HepG2 (cell line): ENCODE results near the gene PSD4. TPM values are rescaled to one million over a fixed set of nuclear protein-coding genes. Genes with fewer than 3 reads are reported as not detected.

Experiments used
- ATAC-seq: fragments of 200-7000 bp; cut with Tn5 transposase; 3 replicates; pipeline ENCODE4 v1.9.1; 2020; ENCODE audit warnings: mild to moderate bottlenecking, moderate library complexity
- BruUV-seq: library from RNA; stranded (reverse); fragments of 400-500 nt; replicated peaks from 2 replicates; lab custom pipeline; 2021; lab: Mats Ljungman, UMichigan
- CTCF ChIA-PET: fragments of 300-600 bp; formaldehyde crosslinking; extraction: SDS; loops from one replicate; lab custom pipeline; 2021; ENCODE audit warnings: low total read pairs, inconsistent platforms, low intra/inter-chr PET ratio; lab: Yijun Ruan, JAX
- POLR2A ChIA-PET: fragments of 350-600 bp; sonication (Branson Sonifier 250); formaldehyde crosslinking; loops from one replicate; lab custom pipeline; 2020; ENCODE audit warnings: antibody characterized with exemption, inconsistent platforms; lab: Yijun Ruan, JAX
- DNase-seq: peaks from one replicate; pipeline ENCODE4 v3.0.0-alpha.2; 2015; ENCODE audit warnings: low spot score
- FAIRE-seq: peaks from 3 replicates; lab custom pipeline; 2011; peaks lifted over from hg19 to GRCh38; lab: Jason Lieb, UNC
- H2AFZ ChIP-seq: one replicate; pipeline ENCODE4 v1.6.1; 2011; ENCODE audit warnings: low read length, inconsistent platforms
- H3K27ac ChIP-seq: fragments of 300-600 bp; 3 replicates; pipeline ENCODE4 v1.8.0; 2011; ENCODE audit warnings: mixed run types, mild to moderate bottlenecking, mixed read lengths, low read length, inconsistent platforms; ENCODE audit not compliant: insufficient read depth; ENCODE audit errors: extremely low read length
- H3K27me3 ChIP-seq, 2 experiments: fragments of 200-600 bp in 1 of 2; 2 replicates in 1 of 2; 3 replicates in 1 of 2; pipeline versions ENCODE4 v1.6.0 to v1.8.0; 2011; ENCODE audit warnings: low read length in 2 of 2, mild to moderate bottlenecking in 2 of 2, moderate library complexity in 2 of 2, inconsistent platforms in 1 of 2; ENCODE audit not compliant: insufficient read depth in 2 of 2, control insufficient read depth in 1 of 2
- H3K36me3 ChIP-seq, 2 experiments: fragments of 200-600 bp in 1 of 2; replicated peaks in 1 of 2; 2 replicates in 1 of 2; 3 replicates in 1 of 2; pipeline versions ENCODE4 v1.5.1 to v1.8.0; 2011; ENCODE audit warnings: low read length in 2 of 2, inconsistent platforms in 1 of 2; ENCODE audit not compliant: insufficient read depth in 2 of 2, control insufficient read depth in 1 of 2
- H3K4me1 ChIP-seq: 2 replicates; pipeline ENCODE4 v1.5.1; 2012; ENCODE audit warnings: low read length, inconsistent platforms; ENCODE audit not compliant: insufficient read depth
- H3K4me2 ChIP-seq: 2 replicates; pipeline ENCODE4 v1.6.0; 2011; ENCODE audit warnings: low read depth, low read length, inconsistent platforms
- H3K4me3 ChIP-seq, 3 experiments: fragments of 200-600 bp in 1 of 3; sonication (generic), shearing (Covaris generic) in 1 of 3; replicated peaks in 1 of 3; 2 replicates each; pipeline ENCODE4 v1.5.1; 2011 to 2016; ENCODE audit warnings: low read length in 3 of 3, inconsistent platforms in 2 of 3, low read depth in 2 of 3, mild to moderate bottlenecking in 2 of 3, control low read depth in 1 of 3, mixed read lengths in 1 of 3; ENCODE audit not compliant: insufficient read depth in 1 of 3
- H3K79me2 ChIP-seq: one replicate; pipeline ENCODE4 v1.6.1; 2011; ENCODE audit warnings: low read length, inconsistent platforms; ENCODE audit not compliant: insufficient read depth
- H3K9ac ChIP-seq: 2 replicates; pipeline ENCODE4 v1.6.0; 2011; ENCODE audit warnings: mild to moderate bottlenecking, low read depth, low read length, inconsistent platforms; ENCODE audit not compliant: insufficient read depth
- H3K9me3 ChIP-seq: 2 replicates; pipeline ENCODE4 v1.5.1; 2012; ENCODE audit warnings: mild to moderate bottlenecking, low read length
- H4K20me1 ChIP-seq: 2 replicates; pipeline ENCODE4 v1.6.0; 2011; ENCODE audit warnings: inconsistent platforms, mild to moderate bottlenecking, low read length, moderate library complexity; ENCODE audit not compliant: insufficient read depth
- CTCF ChIP-seq: sonication (generic); formaldehyde crosslinking; IDR thresholded peaks from 2 replicates; pipeline ENCODE4 v1.5.0; 2020; ENCODE audit warnings: mild to moderate bottlenecking, missing genetic modification reagents, moderate library complexity
- HINFP ChIP-seq: sonication (generic); formaldehyde crosslinking; IDR thresholded peaks from 2 replicates; pipeline ENCODE4 v1.4.0; 2020; ENCODE audit warnings: low read depth, mild to moderate bottlenecking, missing genetic modification reagents
- ZBTB33 ChIP-seq: sonication (generic); formaldehyde crosslinking; IDR thresholded peaks from 2 replicates; pipeline ENCODE4 v1.4.0; 2020; ENCODE audit warnings: missing genetic modification reagents
- ZBTB7B ChIP-seq: sonication (generic); formaldehyde crosslinking; IDR thresholded peaks from 2 replicates; pipeline ENCODE4 v1.4.0; 2020; ENCODE audit warnings: missing genetic modification reagents
- ZBTB8A ChIP-seq: sonication (generic); formaldehyde crosslinking; IDR thresholded peaks from 2 replicates; pipeline ENCODE4 v1.4.0; 2020; ENCODE audit warnings: mild to moderate bottlenecking, low read depth, missing genetic modification reagents, borderline replicate concordance
- ZNF737 ChIP-seq: sonication (generic); formaldehyde crosslinking; IDR thresholded peaks from 2 replicates; pipeline ENCODE4 v1.5.0; 2020; ENCODE audit warnings: missing genetic modification reagents, mild to moderate bottlenecking, borderline replicate concordance
- WGBS: methylation state at CpG from one replicate; pipeline ENCODE4 v1.1.6; 2017; ENCODE audit warnings: low lambda C conversion rate; 5-methylcytosine and 5-hydroxymethylcytosine counted together
- in situ Hi-C: cut with HindIII; loops from 2 replicates; pipeline ENCODE4 v1.10.0; 2017; ENCODE audit warnings: low pct_unique_long_range_greater_than_20kb; ENCODE audit not compliant: extremely low pct_ligation_motif_present
- intact Hi-C: fragments of 100-400 bp; cut with micrococcal nuclease; formaldehyde crosslinking; loops from one replicate; pipeline ENCODE4 v1.10.0; 2022; ENCODE audit not compliant: unreplicated experiment
- polyA plus RNA-seq, 8 experiments: library from polyadenylated mRNA; depleted of rRNA in 3 of 8; stranded (reverse) in 7 of 8; unstranded in 1 of 8; fragments of >200 nt; fragmentation: Illumina TruSeq in 4 of 8; extraction: Trizol in 4 of 8; gene quantifications; 2 replicates each; pipeline versions ENCODE4 v1.2.1 to v1.2.3, GENCODE V29; 2011 to 2016; ENCODE audit warnings: low read depth in 4 of 8, missing spikeins in 1 of 8, mixed read lengths in 1 of 8; ENCODE audit not compliant: insufficient read depth in 1 of 8
- total RNA-seq, 5 experiments: library from RNA; depleted of rRNA; stranded (reverse); fragments of >200 nt; fragmentation: Illumina TruSeq; extraction: Trizol; gene quantifications; 2 replicates each; pipeline ENCODE4 v1.2.3, GENCODE V29; 2016; ENCODE audit warnings: low read depth in 1 of 5

Gene PSD4
- total and polyA plus RNA-seq, 2 of the 13 experiments (the other 11 are each of a cell fraction or from before 2014, with no cell fraction given) = 5.8 to 9.4 TPM

GRCh38 chr2:113200236-113200635, 26.5 kb downstream of the PSD4 start (continued):
- TF ChIP-seq CTCF (CRISPR knock-in tag) = peak; percentile 52

GRCh38 chr2:113200736-113201490, 27.1 kb downstream of the PSD4 start:
- in situ Hi-C loops = loop anchor here (5.0 kb wide), 1 partner anchor 161 kb away; no protein-coding TSS in a partner anchor
- intact Hi-C loops = loop anchor here (5.0 kb wide), 1 partner anchor 191 kb away; no protein-coding TSS in a partner anchor
- H3K36me3 ChIP-seq = no peaks in the 10 kb centered on the region; a peak in 1 of 5 replicates
- peaks cover 61% of the 10 kb centered on the region for H3K4me1 ChIP-seq
- H3K4me2 ChIP-seq = no peak overlapping the region
- H3K27ac ChIP-seq = no peak overlapping the region
- ChIA-PET CTCF (interaction anchor here (4.3 kb wide), 1 partner anchor 63 kb away, joined by 80 read pairs; no protein-coding TSS in a partner anchor), POLR2A (interaction anchor here (0.6 to 3.4 kb wide), 5 partner anchors 17 to 63 kb away, joined by 3 to 66 read pairs (median 6); no protein-coding TSS in a partner anchor)
- no peak overlapping the region for H2AFZ ChIP-seq
- WGBS = 91% methylated on average over 17 of the region's 17 CpGs
- no peaks in the 10 kb centered on the region for H3K79me2 ChIP-seq
- TF ChIP-seq ZNF737 (no peak), ZBTB7B (CRISPR knock-in tag) (no peak), HINFP (CRISPR knock-in tag) (no peak), ZBTB8A (CRISPR knock-in tag) (no peak), ZBTB33 (CRISPR knock-in tag) (0 out of 2 replicates have a peak, but pooled peaks have one; percentile 14)
- ATAC-seq (no peak), DNase-seq (no peak), FAIRE-seq (no peak)
- no peaks in the 10 kb centered on the region for H3K9me3 ChIP-seq
- H4K20me1 ChIP-seq = no peaks in the 10 kb centered on the region
- no TSS peak for BruUV-seq
- H3K27me3 ChIP-seq = no peaks in the 10 kb centered on the region; a peak in 1 of 5 replicates
- no peak overlapping the region for H3K4me3 ChIP-seq
- H3K9ac ChIP-seq = no peak overlapping the region
